ENCODE results near the gene OR4K1.

GRCh38 chr14:19941668-19942067 is 11.0 kb downstream of the OR4K1 start:
- TF ChIP-seq, protein P1, sequence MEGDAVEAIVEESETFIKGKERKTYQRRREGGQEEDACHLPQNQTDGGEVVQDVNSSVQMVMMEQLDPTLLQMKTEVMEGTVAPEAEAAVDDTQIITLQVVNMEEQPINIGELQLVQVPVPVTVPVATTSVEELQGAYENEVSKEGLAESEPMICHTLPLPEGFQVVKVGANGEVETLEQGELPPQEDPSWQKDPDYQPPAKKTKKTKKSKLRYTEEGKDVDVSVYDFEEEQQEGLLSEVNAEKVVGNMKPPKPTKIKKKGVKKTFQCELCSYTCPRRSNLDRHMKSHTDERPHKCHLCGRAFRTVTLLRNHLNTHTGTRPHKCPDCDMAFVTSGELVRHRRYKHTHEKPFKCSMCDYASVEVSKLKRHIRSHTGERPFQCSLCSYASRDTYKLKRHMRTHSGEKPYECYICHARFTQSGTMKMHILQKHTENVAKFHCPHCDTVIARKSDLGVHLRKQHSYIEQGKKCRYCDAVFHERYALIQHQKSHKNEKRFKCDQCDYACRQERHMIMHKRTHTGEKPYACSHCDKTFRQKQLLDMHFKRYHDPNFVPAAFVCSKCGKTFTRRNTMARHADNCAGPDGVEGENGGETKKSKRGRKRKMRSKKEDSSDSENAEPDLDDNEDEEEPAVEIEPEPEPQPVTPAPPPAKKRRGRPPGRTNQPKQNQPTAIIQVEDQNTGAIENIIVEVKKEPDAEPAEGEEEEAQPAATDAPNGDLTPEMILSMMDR (IDR thresholded peaks at IDR 0.05), result no peak
- TF ChIP-seq EZH2phosphoT487 (IDR thresholded peaks at IDR 0.05), result no peak
